Right lobe of liver (tissue), 4 donors: ENCODE data around the gene TYROBP.

ENCODE experiments used
- POLR2A ChIP-seq: fragments of 450-650 bp; IDR thresholded peaks from one replicate; pipeline ENCODE4 v1.6.1; 2017; ENCODE audit warnings: antibody characterized with exemption, mild to moderate bottlenecking
- TF ChIP-seq, protein P1 (sequence below), 4 donors: fragments of 200-600 bp in 3 of 4; fragments of 450-650 bp in 1 of 4; IDR thresholded peaks; one replicate each; pipeline versions ENCODE4 v1.5.1 to v1.8.0; 2016 to 2022; ENCODE audit warnings: antibody characterized with exemption in 4 of 4, mild to moderate bottlenecking in 2 of 4
- donor health status: DM: no; HTN: no; CAD: no.
- donor health status: DM: no; HTN: no; CAD: no.
- donor health status: DM: no; HTN: yes; CAD: no.

DNA sequence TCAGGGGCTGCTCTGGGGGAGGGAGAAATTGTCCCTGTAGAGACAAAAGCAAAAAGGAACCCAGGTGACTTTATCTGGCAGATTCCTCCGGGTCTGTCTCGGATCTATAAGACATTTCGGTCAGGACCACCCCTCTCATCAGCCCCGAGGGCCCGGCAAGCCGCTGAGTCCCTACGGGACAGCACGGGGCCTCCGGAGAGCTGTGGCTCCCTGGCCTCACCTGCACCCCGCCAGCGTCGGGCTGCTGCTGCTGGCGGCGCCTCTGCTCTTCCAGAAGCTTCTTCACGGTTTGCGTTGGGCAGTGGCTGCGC, 9.6 kb downstream of the TYROBP start:
- TF ChIP-seq, protein P1, sequence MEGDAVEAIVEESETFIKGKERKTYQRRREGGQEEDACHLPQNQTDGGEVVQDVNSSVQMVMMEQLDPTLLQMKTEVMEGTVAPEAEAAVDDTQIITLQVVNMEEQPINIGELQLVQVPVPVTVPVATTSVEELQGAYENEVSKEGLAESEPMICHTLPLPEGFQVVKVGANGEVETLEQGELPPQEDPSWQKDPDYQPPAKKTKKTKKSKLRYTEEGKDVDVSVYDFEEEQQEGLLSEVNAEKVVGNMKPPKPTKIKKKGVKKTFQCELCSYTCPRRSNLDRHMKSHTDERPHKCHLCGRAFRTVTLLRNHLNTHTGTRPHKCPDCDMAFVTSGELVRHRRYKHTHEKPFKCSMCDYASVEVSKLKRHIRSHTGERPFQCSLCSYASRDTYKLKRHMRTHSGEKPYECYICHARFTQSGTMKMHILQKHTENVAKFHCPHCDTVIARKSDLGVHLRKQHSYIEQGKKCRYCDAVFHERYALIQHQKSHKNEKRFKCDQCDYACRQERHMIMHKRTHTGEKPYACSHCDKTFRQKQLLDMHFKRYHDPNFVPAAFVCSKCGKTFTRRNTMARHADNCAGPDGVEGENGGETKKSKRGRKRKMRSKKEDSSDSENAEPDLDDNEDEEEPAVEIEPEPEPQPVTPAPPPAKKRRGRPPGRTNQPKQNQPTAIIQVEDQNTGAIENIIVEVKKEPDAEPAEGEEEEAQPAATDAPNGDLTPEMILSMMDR (IDR thresholded peaks at IDR 0.05): no peak
- no peak for TF ChIP-seq POLR2A
